Stimulated activated CD8-positive, alpha-beta memory T cell treated with anti-CD3 and anti-CD28 coated beads, Interleukin-7, amount 100 ng/mL, for 24 hours (primary cell): ENCODE data around the gene BTBD18.
A peak's percentile ranks its signal among the peaks of the same experiment; 100 is the strongest.
"Not testable (repeated sequence)": the region's sequence is repeated elsewhere in the genome, so short reads cannot be mapped to it uniquely, and the experiment has no call there.

Source experiments
- DNase-seq: peaks from one replicate; pipeline ENCODE4 v3.0.0-alpha.2; 2020; ENCODE audit warnings: low read depth

Gene BTBD18

DNA sequence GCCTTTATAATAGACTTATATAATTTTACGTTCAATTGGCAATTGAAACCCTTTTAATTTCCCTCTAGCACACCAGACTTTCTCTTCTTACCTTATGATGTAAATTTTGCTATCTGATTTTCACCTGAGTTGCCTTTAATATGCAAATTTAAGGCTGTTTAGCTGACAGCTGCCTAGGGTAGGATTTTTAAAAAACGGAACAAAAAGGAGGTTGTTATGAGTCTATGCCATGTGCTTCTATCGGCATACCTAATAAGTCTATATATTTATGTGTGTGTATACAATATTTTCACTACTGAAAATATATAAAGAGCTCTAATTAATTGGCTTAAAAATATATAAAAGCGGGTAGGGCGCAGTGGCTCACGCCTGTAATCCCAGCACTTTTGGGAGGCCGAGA lies 22.1 kb downstream of the BTBD18 start:
- no peak for DNase-seq

DNA sequence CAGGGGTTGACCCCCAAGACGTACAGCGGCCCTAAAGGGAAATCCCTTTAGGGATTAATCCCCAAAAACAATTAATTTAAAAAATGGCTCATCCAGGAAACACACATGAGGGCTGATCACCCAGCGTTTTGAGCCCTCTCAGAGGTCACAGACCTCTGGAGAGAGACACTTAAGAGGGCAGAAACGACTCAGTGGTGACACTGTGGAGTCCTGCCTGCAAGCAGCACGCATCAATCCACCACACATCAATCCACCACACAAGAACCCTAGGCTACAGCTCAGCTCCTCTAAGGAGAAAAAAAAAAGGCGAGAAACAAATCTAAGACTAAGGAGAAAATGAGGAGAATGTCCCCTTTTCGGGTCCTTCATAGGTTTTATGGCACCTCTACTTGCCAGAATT lies 22.8 kb downstream of the BTBD18 start:
- DNase-seq = no peak

DNA sequence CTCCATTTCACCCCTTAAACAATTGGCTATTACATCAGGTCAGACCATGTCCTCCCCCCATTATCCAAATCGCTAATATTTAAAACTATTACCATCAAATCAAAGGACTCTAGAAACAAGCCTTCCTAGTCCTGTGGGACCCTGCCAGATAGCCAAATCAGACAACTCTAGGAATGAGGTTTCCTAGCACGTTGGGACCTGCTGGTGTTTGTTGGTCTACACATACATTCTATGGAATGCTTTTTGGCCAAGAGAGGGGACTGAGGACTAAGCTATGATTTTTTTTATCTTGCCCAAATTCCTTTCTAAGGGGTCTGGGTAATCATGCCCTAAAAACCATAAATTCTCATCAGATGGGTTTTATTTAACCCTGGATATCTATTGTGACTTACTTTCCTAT lies 24.4 kb downstream of the BTBD18 start:
- DNase-seq = no peak

DNA sequence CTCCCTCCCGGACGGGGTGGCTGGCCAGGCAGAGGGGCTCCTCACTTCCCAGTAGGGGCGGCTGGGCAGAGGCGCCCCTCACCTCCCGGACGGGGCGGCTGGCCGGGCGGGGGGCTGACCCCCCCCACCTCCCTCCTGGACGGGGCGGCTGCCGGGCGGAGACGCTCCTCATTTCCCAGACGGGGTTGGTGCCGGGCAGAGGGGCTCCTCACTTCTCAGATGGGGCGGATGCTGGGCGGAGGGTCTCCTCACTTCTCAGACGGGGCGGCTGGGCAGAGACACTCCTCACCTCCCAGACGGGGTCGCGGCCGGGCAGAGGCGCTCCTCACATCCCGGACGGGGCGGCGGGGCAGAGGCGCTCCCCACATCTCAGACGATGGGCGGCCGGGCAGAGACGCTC lies 34.9 kb downstream of the BTBD18 start:
- DNase-seq = not testable (repeated sequence)

DNA sequence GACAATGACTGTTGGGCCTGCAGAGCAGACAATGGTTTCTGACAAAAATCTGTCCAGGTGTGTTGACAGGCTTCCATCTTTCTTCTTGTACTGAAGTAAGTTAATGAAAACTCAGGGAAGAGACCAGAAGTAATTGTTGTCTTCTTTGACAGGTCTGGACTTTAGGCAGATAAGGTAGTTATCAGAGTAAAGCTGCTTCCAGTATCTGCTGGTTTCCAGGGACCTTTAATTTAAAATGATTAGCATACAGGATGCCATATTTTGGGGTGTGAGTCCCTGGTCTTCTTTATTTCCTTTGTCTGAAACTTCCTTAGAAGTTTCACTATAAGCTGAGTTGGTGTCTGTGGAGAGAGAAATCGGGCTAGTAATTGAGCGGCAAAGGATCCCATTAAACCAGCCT lies 37.8 kb downstream of the BTBD18 start:
- no peak for DNase-seq

DNA sequence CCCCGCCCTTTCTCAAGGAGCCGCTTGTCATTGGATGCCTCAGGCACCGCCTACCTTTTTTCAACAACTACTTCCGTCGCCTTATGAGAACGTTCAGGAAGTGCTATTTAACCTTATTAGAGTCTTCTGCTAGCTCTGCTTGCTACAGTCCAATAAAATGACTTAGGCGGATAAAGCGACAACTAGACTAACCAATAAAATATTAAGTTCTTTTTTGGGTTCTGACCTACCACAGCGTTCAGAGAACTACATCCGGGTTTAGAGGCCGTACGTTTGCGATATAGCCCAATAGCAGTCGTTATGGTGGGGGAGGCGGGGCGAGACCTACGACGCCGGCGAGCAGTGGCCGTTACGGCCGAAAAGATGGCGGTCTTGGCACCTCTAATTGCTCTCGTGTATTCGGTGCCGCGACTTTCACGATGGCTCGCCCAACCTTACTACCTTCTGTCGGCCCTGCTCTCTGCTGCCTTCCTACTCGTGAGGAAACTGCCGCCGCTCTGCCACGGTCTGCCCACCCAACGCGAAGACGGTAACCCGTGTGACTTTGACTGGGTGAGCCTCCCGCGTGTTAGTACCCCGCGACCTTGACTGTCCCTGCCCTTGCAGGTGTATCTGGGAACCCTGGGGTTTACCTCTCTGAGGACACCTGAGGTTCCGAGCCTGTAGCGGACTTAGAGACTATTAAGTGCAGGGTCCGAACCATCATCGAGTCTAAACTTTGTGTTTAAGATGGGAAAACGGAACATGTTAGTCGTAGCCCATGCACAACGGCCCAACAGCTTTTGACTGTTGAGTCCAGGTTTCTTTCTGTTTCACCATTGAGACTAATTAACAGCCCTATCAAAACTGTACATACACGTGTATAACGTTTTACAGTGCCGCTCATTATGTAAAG lies 39.1 kb downstream of the BTBD18 start, which contains the start of gene TMX2:
TMX2 (plus strand) TSS at position 338 of the 895 bp plus-strand sequence; CDS start at position 364, 26 bp downstream.
- peak; percentile 83 for DNase-seq

DNA sequence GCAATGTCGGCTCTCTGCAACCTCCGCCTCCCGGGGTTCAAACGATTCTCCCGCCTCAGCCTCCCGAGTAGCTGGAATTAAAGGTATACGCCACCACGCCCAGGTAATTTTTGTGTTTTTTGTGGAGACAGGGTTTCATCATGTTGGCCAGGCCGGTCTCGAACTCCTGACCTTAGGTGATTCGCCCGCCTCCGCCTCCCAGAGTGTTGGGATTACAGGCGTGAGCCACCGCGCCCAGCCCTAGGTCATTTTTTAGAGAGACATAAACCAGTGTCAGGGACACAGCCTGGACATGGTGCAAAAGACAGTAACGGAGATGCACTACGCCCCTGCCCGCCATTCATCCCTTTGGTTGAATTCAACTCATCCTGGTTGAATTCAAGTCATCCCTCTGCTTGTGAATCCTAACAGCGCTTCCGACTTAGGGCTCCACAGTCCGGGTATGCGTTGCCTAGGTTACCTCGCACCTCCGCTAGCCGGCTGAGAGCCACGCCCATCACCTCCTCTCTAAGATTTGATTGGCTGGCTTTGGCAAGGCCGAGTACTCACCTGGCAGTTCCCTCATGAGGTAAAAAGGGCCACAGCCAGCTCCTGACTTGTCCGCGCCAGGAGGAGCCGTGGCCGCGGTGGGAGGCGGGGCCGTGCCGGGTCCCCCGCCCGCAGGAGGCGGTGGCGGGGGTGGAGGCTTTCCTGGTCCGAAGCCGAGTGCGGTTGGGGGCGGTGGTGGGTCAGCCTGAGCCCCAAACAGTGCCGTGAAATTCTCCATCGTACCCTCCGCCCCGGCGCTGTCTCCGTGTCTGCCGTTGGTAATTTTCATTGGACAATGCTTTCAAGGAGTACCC lies 40.0 kb downstream of the BTBD18 start, which contains the start of gene MED19:
MED19 (minus strand) TSS at position 802 of the 842 bp plus-strand sequence; CDS start at position 766, 36 bp downstream.
- DNase-seq = peak; percentile 51

DNA sequence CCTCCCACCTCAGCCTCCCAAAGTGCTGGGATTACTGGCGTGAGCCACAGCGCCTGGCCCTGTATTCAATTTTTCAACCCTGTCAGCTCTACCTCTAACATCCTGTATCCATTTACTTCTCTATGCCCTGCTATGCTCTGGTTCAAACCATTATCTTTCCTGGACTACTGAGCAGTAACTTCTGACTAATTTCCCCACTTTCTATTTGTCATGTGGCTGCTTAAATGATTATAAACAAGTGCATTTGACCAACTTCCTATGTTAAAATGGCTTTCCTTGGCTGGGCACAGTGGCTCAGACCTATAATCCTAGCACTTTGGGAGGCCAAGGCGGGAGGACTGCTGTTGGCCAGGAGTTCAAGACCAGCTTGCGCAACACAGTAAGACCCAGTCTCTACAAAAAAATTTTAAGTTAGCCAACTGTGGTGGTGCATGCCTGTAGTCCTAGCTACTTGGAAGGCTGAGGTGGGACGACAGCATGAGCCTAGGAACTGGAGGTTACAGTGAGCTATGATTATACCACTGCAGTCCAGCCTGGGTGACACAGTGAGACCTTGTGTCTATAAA lies 41.7 kb downstream of the BTBD18 start:
- no peak for DNase-seq

DNA sequence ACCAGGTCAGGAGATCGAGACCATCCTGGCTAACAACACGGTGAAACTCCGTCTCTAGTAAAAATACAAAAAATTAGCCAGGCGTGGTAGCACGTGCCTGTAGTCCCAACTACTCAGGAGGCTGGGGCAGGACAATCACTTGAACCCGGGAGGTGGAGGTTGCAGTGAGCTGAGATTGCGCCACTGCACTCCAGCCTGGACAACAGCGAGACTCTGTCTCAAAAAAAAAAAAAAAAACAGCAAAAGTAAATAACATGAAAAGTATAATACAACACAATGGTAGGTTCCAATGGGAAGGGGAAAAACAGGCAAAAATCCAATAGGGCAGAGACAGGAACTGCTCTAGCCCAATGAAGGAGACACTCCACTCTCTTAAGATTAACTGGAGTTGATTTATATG lies 46.2 kb downstream of the BTBD18 start:
- DNase-seq = not testable (repeated sequence)

DNA sequence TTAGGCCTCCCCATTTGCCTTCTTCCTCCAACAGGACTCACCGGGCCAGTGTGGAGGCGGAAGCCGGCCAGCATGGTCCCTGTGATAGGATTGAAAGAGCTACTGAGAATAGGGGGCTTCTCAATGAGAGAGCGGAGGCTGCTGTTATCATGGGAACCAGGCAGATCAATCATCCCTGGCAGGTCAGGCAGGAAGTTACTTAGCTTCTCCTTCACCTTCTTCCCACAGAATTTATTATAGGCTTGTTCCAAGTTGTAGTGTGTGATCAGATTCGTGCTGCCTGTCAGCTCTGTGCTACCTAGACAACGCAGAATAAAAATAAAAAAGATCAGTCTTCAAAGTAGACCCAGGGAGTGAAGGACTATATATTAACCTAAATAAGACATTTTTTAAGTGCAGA lies 46.7 kb downstream of the BTBD18 start:
- DNase-seq = no peak

DNA sequence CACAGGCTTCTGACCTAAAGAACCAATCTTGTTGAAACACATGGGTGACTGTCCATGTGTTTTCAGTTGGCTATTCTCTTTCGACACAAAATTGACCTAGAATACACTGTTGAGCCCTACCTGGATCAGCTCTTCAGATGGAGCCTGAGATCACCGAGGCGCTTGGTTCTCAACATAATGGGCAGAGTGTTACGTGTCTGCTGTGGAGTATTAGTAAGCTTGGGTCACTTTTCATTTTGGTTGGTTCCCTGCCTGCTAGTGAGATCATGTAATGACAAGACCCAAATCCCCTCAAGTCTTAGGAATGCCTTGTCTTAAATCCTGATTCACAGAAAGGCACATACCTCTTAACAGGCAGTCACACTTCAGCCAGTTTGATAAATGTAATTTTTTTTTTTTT lies 48.3 kb downstream of the BTBD18 start:
- DNase-seq = no peak

DNA sequence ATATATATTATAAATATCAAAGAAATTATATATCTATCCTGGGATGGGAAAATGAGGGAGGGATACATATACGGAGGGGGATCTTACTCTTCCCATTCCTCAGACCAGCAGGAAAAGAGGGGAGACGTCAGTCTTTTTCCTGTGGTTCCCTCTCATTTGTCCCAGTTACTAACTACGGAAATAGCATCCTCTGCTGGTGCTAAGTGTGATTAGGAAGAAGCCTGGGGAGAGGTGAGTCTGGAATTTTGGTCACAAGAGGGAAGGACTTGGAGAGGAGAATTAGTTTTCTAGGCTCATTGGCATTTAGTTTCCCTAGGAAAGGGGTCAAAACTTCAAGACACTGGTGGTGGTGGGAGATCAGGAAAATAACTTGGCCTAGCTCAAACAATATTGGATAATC lies 51.2 kb downstream of the BTBD18 start:
- no peak for DNase-seq

DNA sequence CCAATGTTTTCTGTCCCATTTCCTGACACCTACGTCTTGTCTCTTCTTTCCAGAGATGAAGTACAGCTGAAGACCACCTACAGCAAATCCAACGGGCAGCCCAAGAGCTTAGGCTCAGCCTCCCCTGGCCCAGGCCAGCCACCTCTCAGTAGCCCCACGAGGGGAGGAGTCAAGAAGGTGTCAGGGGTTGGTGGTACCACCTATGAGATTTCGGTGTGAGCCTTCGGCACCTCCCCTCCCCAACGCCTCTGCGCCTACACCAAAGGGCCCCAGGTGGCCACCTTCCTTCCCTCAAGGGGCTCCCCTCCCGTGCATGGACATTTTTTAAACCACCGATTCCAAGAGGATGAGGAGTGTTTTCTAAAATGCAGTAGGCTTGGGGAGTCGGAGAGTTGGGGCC lies 51.8 kb downstream of the BTBD18 start:
- DNase-seq = no peak

DNA sequence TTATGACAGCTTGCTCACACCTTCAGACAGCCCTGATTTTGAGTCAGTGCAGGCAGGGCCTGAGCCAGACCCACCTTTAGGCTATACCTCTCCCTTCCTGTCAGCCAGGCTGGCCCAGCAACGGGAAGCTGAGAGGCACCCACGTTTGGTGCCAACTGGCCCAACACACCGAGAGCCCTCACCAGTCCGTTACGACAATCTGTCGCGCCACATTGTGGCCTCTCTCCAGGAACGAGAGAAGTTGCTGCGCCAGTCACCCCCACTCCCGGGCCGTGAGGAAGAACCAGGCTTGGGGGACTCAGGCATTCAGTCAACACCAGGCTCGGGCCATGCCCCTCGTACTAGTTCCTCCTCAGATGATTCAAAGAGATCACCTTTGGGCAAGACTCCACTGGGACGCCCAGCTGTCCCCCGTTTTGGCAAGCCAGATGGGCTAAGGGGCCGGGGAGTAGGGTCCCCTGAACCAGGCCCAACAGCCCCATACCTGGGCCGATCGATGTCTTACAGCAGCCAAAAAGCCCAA lies 52.7 kb downstream of the BTBD18 start:
- DNase-seq = no peak
